Transverse colon (tissue), 4 donors: Measurements from ENCODE around the gene ALDH1L2. TPM values are rescaled to one million over a fixed set of nuclear protein-coding genes. Genes with fewer than 3 reads are reported as not detected.

Experiments
- DNase-seq: peaks from one replicate; pipeline ENCODE4 v3.0.0-alpha.2; 2019
- H3K27ac ChIP-seq, 4 donors: fragments of 200-600 bp; sonication (generic); 2 replicates each; pipeline ENCODE4 v1.5.1; 2016 to 2018; ENCODE audit warnings: inconsistent platforms in 4 of 4
- H3K27me3 ChIP-seq: fragments of 200-600 bp; sonication (generic); 2 replicates; pipeline ENCODE4 v1.5.1; 2017; ENCODE audit warnings: inconsistent platforms
- H3K36me3 ChIP-seq, 4 donors: fragments of 200-600 bp; sonication (generic); 2 replicates each; pipeline ENCODE4 v1.5.1; 2017 to 2019; ENCODE audit warnings: inconsistent platforms in 4 of 4
- H3K4me1 ChIP-seq, 4 donors: fragments of 200-600 bp; sonication (generic); 2 replicates each; pipeline ENCODE4 v1.5.1; 2017 to 2020; ENCODE audit warnings: inconsistent platforms in 4 of 4
- H3K4me3 ChIP-seq, 4 donors: fragments of 200-600 bp; sonication (generic); 1 replicate in 1 of 4; 2 replicates in 3 of 4; pipeline versions ENCODE4 v1.5.1 to v1.6.1; 2017 to 2019; ENCODE audit warnings: inconsistent platforms in 4 of 4
- H3K9me3 ChIP-seq, 2 donors: fragments of 200-600 bp; sonication (generic); 2 replicates each; pipeline ENCODE4 v1.5.1; 2017 to 2019; ENCODE audit warnings: inconsistent platforms in 2 of 2
- CTCF ChIP-seq, 5 experiments: fragments of 200-600 bp in 3 of 5; fragments of 450-650 bp in 2 of 5; sonication (generic) in 3 of 5; IDR thresholded peaks; 1 replicate in 2 of 5; 2 replicates in 3 of 5; pipeline ENCODE4 v1.5.1; 2016 to 2017; ENCODE audit warnings: antibody characterized with exemption in 5 of 5, inconsistent platforms in 3 of 5, mild to moderate bottlenecking in 2 of 5, moderate library complexity in 1 of 5
- EP300 ChIP-seq: sonication (generic); formaldehyde crosslinking; IDR thresholded peaks from one replicate; pipeline ENCODE4 v1.6.1; 2017; ENCODE audit warnings: antibody characterized with exemption, low read depth
- POLR2A ChIP-seq: fragments of 450-650 bp; IDR thresholded peaks from one replicate; pipeline ENCODE4 v1.6.1; 2016; ENCODE audit warnings: antibody characterized with exemption, mild to moderate bottlenecking, moderate library complexity
- POLR2AphosphoS5 ChIP-seq, 3 donors: sonication (generic); formaldehyde crosslinking; IDR thresholded peaks; one replicate each; pipeline ENCODE4 v1.6.1; 2016; ENCODE audit warnings: antibody characterized with exemption in 3 of 3
- WGBS, 2 donors: methylation state at CpG; one replicate each; pipeline ENCODE4 v1.1.5; 2018; ENCODE audit warnings: low coverage in 1 of 2; 5-methylcytosine and 5-hydroxymethylcytosine counted together
- in situ Hi-C, 4 donors: fragments of 200-750 bp; cut with MboI; loops; one replicate each; pipeline versions ENCODE4 v1.15.0 to v1.15.1; 2017; ENCODE audit warnings: low sequenced_read_pairs in 3 of 4, low pct_ligation_motif_present in 1 of 4, low pct_unique_long_range_greater_than_20kb in 1 of 4
- intact Hi-C: fragments of 100-400 bp; cut with DNase I; formaldehyde crosslinking; loops from one replicate; pipeline ENCODE4 v1.15.1; 2023; ENCODE audit warnings: low total_unique reads
- total RNA-seq, 4 donors: library from RNA; depleted of rRNA; stranded (reverse); fragments of >200 nt; gene quantifications; one replicate each; pipeline ENCODE4 v1.1.0, GENCODE V29; 2016

ALDH1L2 gene
- total RNA-seq: 1 to 10 TPM in 3 of 4 donors, under 1 TPM in 1; 0.37 to 4.8 (median 2.3) TPM

GRCh38 chr12:105084251-105085250 is at the start of gene ALDH1L2:
Gene ALDH1L2, minus strand, starts transcription at chr12:105084458. Its CDS starts 22 bp downstream, at chr12:105084436.
- in situ Hi-C loops (no loop called here), intact Hi-C loops (no loop called here)
- H3K27me3 ChIP-seq: peaks cover 7% of the 10 kb centered on the region
- no peaks in the 10 kb centered on the region for H3K9me3 ChIP-seq
- peaks cover 0 to 15% (median 6%) of the 10 kb centered on the region in 4 donors for H3K4me1 ChIP-seq
- peak within 1 kb of the TSS; percentile 48 to 74 (median 61) for H3K27ac ChIP-seq
- peak within 1 kb of the TSS; percentile 28 to 54 (median 46) for H3K4me3 ChIP-seq
- DNase-seq: peak; percentile 78
- WGBS, 2 donors: 51 to 100% methylated on average over 1 to 41 of the region's 75 CpGs
- no peaks in the 10 kb centered on the region for H3K36me3 ChIP-seq
- TF ChIP-seq POLR2AphosphoS5 (IDR thresholded peaks at IDR 0.05) (peak in 2 of 3 donors; percentile 17 to 24), POLR2A (no peak), EP300 (no peak), CTCF (IDR thresholded peaks at IDR 0.05) (no peak)

GRCh38 chr12:105120551-105120950 is 36.3 kb upstream of the ALDH1L2 start:
- no peaks in the 10 kb centered on the region for H3K9me3 ChIP-seq
- intact Hi-C loops (no loop called here), in situ Hi-C loops (loop anchor here in 1 of 4 donors (25.0 kb wide), 1 partner anchor 1158 kb away; the partner anchor contains the start of gene TDG)
- H3K27ac ChIP-seq: no peak overlapping the region
- peaks cover 0 to 85% (median 38%) of the 10 kb centered on the region in 4 donors for H3K36me3 ChIP-seq
- TF ChIP-seq CTCF (IDR thresholded peaks at IDR 0.05) (no peak), POLR2AphosphoS5 (IDR thresholded peaks at IDR 0.05) (no peak), EP300 (no peak)
- H3K4me3 ChIP-seq: no peak overlapping the region
- H3K27me3 ChIP-seq: no peaks in the 10 kb centered on the region
- no peaks in the 10 kb centered on the region for H3K4me1 ChIP-seq
- 87 to 88% methylated on average over 2 of the region's 2 CpGs for WGBS, 2 donors
- no peak for DNase-seq

GRCh38 chr12:105116969-105117368 is 32.7 kb upstream of the ALDH1L2 start:
- no peak for TF ChIP-seq POLR2AphosphoS5 (IDR thresholded peaks at IDR 0.05)
- TF ChIP-seq CTCF (IDR thresholded peaks at IDR 0.05): no peak
- no peak for TF ChIP-seq EP300
- TF ChIP-seq POLR2A: no peak
- Histone ChIP-seq H3K27me3 (no peaks in the 10 kb centered on the region), H3K4me3 (no peak overlapping the region), H3K36me3 (peaks cover 0 to 72% (median 30%) of the 10 kb centered on the region in 4 donors), H3K9me3 (no peaks in the 10 kb centered on the region), H3K4me1 (peaks cover 0 to 11% (median 0%) of the 10 kb centered on the region in 4 donors), H3K27ac (no peak overlapping the region)
- in situ Hi-C loops (loop anchor here in 1 of 4 donors (25.0 kb wide), 1 partner anchor 1155 kb away; the partner anchor contains the start of gene TDG), intact Hi-C loops (no loop called here)
- DNase-seq: no peak
- WGBS, 2 donors: 64 to 86% methylated on average over 1 of the region's 1 CpG

GRCh38 chr12:105113094-105113493 is 28.8 kb upstream of the ALDH1L2 start:
- TF ChIP-seq POLR2A (no peak), POLR2AphosphoS5 (IDR thresholded peaks at IDR 0.05) (no peak), EP300 (no peak), CTCF (IDR thresholded peaks at IDR 0.05) (no peak)
- Histone ChIP-seq H3K27me3 (no peaks in the 10 kb centered on the region), H3K9me3 (no peaks in the 10 kb centered on the region), H3K27ac (no peak overlapping the region), H3K4me1 (peaks cover 0 to 49% (median 25%) of the 10 kb centered on the region in 4 donors), H3K36me3 (peaks cover 0 to 35% (median 15%) of the 10 kb centered on the region in 4 donors), H3K4me3 (no peak overlapping the region)
- 92 to 94% methylated on average over 3 of the region's 3 CpGs for WGBS, 2 donors
- in situ Hi-C loops (loop anchor here in 1 of 4 donors (25.0 kb wide), 1 partner anchor 1151 kb away; the partner anchor contains the start of gene TDG), intact Hi-C loops (no loop called here)
- DNase-seq: no peak
